ENCODE results near the gene GRIK3.

GRCh38 chr1:36853638-36854037 lies 180.7 kb downstream of the GRIK3 start:
- TF ChIP-seq POLR2A (IDR thresholded peaks at IDR 0.05) (no peak), CTCF (IDR thresholded peaks at IDR 0.05) (no peak)
